HL-60 (cell line): Measurements from ENCODE around the gene PRPH2.

Source experiments
- DNase-seq, 2 experiments: peaks; one replicate each; pipeline ENCODE4 v3.0.0-alpha.2; 2010 to 2020; ENCODE audit warnings: low read depth in 1 of 2, low spot score in 1 of 2
- H3K27ac ChIP-seq: fragments of 250-450 bp; sonication (Bioruptor Pico); replicated peaks from 2 replicates; pipeline ENCODE4 v1.5.1; 2020; ENCODE audit warnings: mild to moderate bottlenecking, moderate library complexity
- H3K27me3 ChIP-seq: fragments of 250-450 bp; sonication (Bioruptor Pico); 2 replicates; pipeline ENCODE4 v1.5.1; 2021; ENCODE audit warnings: mild to moderate bottlenecking, moderate library complexity; ENCODE audit not compliant: insufficient read depth, poor library complexity, severe bottlenecking
- H3K4me3 ChIP-seq: replicated peaks from 2 replicates; pipeline ENCODE4 v1.5.1; 2011; ENCODE audit warnings: mild to moderate bottlenecking, control low read depth, low read length; ENCODE audit not compliant: insufficient read depth
- GABPA ChIP-seq: IDR thresholded peaks from 2 replicates; pipeline ENCODE4 v1.6.1; 2012; ENCODE audit warnings: low read depth
- POLR2AphosphoS5 ChIP-seq: IDR thresholded peaks from 2 replicates; pipeline ENCODE4 v1.6.1; 2012; ENCODE audit warnings: low read depth
- SPI1 ChIP-seq: IDR thresholded peaks from 2 replicates; pipeline ENCODE4 v1.6.1; 2012; ENCODE audit warnings: low read depth, mild to moderate bottlenecking, borderline replicate concordance
- TF ChIP-seq, protein P1 (sequence below): IDR thresholded peaks from 2 replicates; pipeline ENCODE4 v1.6.1; 2012; ENCODE audit warnings: low read depth; ENCODE audit not compliant: insufficient replicate concordance
- TF ChIP-seq, protein P2 (sequence below): IDR thresholded peaks from one replicate; pipeline ENCODE4 v1.5.1; 2011; ENCODE audit warnings: low read length, control low read depth, inconsistent platforms; ENCODE audit not compliant: insufficient read depth

The PRPH2 gene

DNA sequence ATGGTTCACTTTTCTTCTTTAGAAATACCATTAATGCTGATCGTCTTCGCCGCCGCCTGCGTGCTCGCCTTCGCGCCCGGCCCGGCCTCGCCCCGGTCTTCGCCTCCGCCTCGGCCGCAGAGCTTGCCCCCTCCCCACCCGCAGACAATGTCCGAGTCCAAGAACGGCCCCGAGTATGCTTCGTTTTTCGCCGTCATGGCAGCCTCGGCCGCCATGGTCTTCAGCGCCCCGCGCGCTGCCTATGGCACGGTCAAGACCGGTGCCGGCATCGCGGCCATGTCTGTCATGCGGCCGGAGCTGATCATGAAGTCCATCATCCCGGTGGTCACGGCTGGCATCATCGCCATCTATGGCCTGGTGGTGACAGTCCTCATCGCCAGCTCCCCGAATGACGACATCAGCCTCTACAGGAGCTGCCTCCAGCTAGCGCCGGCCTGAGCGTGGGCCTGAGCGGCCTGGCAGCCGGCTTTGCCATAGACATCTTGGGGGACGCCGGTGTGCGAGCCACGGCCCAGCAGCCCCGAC, 4.8 kb upstream of the PRPH2 start:
- H3K27ac ChIP-seq: no peak overlapping the region; the same call in 1 of the 2 replicates
- no peaks in the 10 kb centered on the region for H3K27me3 ChIP-seq
- H3K4me3 ChIP-seq: no peak overlapping the region
- TF ChIP-seq, protein P1, sequence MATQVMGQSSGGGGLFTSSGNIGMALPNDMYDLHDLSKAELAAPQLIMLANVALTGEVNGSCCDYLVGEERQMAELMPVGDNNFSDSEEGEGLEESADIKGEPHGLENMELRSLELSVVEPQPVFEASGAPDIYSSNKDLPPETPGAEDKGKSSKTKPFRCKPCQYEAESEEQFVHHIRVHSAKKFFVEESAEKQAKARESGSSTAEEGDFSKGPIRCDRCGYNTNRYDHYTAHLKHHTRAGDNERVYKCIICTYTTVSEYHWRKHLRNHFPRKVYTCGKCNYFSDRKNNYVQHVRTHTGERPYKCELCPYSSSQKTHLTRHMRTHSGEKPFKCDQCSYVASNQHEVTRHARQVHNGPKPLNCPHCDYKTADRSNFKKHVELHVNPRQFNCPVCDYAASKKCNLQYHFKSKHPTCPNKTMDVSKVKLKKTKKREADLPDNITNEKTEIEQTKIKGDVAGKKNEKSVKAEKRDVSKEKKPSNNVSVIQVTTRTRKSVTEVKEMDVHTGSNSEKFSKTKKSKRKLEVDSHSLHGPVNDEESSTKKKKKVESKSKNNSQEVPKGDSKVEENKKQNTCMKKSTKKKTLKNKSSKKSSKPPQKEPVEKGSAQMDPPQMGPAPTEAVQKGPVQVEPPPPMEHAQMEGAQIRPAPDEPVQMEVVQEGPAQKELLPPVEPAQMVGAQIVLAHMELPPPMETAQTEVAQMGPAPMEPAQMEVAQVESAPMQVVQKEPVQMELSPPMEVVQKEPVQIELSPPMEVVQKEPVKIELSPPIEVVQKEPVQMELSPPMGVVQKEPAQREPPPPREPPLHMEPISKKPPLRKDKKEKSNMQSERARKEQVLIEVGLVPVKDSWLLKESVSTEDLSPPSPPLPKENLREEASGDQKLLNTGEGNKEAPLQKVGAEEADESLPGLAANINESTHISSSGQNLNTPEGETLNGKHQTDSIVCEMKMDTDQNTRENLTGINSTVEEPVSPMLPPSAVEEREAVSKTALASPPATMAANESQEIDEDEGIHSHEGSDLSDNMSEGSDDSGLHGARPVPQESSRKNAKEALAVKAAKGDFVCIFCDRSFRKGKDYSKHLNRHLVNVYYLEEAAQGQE: no peak
- no peak for TF ChIP-seq POLR2AphosphoS5
- no peak for TF ChIP-seq GABPA
- TF ChIP-seq, protein P2, sequence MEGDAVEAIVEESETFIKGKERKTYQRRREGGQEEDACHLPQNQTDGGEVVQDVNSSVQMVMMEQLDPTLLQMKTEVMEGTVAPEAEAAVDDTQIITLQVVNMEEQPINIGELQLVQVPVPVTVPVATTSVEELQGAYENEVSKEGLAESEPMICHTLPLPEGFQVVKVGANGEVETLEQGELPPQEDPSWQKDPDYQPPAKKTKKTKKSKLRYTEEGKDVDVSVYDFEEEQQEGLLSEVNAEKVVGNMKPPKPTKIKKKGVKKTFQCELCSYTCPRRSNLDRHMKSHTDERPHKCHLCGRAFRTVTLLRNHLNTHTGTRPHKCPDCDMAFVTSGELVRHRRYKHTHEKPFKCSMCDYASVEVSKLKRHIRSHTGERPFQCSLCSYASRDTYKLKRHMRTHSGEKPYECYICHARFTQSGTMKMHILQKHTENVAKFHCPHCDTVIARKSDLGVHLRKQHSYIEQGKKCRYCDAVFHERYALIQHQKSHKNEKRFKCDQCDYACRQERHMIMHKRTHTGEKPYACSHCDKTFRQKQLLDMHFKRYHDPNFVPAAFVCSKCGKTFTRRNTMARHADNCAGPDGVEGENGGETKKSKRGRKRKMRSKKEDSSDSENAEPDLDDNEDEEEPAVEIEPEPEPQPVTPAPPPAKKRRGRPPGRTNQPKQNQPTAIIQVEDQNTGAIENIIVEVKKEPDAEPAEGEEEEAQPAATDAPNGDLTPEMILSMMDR: no peak
- TF ChIP-seq SPI1: no peak
- no peak for DNase-seq

DNA sequence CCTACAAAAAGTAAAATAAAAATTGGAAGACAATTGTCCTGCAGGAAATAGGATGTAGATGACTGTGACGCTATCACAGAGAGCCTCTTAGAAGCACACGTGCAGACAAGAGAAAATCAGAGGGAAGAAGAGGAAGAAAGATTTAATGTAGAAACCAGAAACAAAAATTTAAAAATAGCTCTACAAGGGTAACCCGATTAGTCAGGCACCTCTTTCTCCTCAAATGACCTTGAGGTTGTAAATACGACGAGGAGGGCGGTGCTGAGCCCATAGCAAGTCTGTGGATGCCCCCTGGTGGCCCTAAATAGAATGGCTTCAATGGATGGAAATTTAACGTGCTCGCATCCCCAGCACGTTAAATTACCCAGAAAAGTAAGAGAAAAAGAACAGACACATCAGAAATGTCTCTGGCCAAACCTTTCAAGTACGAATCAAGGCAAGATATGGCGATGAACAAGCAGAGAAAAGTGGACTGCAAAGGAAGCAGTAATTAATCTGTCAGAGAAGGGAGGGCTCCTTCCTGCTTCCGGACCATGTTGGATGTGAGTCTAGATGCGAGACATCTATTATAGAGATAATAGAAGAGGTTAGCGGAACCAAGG, 4.2 kb upstream of the PRPH2 start:
- H3K27ac ChIP-seq: no peak overlapping the region; the same call in 1 of the 2 replicates

DNA sequence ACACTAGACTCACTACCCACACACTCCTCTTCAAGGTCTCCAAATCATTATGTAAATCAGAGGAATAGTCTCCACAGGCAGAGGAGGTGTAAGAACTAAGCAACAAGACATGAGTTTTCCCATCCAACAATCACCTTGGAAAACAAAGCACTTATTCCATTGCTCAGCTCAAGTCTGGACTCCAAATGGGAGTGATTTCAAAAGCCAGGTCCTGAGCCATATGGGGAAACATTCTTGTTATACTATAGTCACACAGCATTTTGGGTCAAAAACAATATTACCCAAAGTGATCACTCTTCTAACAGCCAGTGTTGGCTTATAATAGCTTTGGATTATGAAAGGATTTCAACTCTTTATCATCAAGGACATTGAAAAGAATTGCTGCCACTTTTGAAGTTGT, 3.6 kb upstream of the PRPH2 start:
- no peak overlapping the region for H3K4me3 ChIP-seq
- H3K27me3 ChIP-seq: no peaks in the 10 kb centered on the region
- H3K27ac ChIP-seq: no peak overlapping the region
- DNase-seq: no peak
- no peak for TF ChIP-seq SPI1
- TF ChIP-seq POLR2AphosphoS5: no peak
- TF ChIP-seq, protein P2: no peak
- TF ChIP-seq GABPA: no peak
- TF ChIP-seq, protein P1: no peak

More for the DNA sequence above, 4.2 kb upstream of the PRPH2 start:
- Histone ChIP-seq H3K4me3 (peak overlapping the region; percentile 25), H3K27me3 (no peaks in the 10 kb centered on the region)
- TF ChIP-seq POLR2AphosphoS5: no peak
- TF ChIP-seq, protein P2: peak; percentile 76
- peak; percentile 76 to 78 for DNase-seq

DNA sequence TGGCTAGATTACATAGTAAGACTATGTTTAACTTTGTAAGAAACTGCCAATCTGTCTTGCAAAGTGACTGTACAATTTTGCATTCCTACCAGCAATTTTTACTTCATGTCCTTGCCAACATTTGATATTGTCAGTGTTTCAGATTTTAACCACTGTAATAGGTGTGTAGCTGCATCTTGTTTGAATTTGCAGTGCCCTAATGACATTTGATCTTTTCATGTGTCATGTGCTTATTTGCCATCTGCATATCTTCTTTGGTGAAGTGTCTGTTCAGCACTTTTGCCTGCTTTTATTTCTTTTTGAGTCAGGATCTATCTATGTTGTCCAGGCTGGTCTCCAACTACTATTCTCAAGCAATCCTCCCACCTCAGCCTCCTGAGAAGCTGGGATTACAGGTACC, 2.4 kb upstream of the PRPH2 start:
- no peak overlapping the region for H3K4me3 ChIP-seq
- no peak for TF ChIP-seq GABPA
- TF ChIP-seq, protein P1: no peak
- TF ChIP-seq POLR2AphosphoS5: no peak
- no peak for TF ChIP-seq SPI1
- TF ChIP-seq, protein P2: no peak
- no peak overlapping the region for H3K27ac ChIP-seq
- no peak for DNase-seq
- H3K27me3 ChIP-seq: no peaks in the 10 kb centered on the region
